NCI-H82 (cell line): ENCODE results near the gene LPXN.
A peak's percentile ranks its signal among the peaks of the same experiment; 100 is the strongest.

Experiments used
- DNase-seq: peaks from one replicate; lab custom pipeline; 2025; lab: John Stamatoyannopoulos, UW

Gene LPXN

DNA sequence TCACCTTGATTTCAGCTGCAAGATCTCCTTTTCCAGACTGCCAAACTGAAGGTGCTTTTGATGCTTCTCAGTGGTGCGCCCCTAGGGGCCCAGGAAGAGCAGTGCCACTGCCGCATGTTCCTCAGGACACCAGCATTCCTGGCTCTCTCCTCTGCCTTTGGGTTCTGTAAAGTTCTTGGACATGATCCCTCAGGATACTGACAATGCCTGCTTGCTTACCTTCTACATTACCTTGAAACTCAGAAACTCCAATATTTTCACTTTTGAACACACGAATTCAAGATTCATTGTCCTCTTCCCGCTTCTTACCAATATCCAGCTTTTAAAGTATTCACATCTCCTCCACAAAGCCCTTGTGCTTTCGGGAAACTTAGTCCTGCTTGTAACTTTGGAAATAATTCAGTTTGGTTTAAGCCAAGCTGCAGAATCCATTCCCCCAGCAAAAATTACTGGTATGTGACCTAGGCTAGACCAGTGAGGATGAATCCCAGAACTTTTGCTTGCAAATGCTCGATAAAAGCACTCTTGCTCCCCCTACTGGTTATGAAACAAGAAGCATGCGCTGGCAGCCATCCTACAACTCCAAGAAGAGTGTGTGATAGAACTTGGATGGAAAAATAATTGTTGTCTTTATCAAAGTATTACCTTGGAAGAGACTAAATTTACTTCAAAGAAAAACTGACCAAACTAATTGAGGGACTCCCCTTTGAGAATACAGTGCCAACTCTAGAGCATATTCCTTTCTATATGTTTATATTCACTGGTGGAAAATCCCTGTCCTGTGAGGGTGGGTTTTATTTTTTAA, 51.2 kb downstream of the LPXN start:
- DNase-seq = peak; percentile 72

DNA sequence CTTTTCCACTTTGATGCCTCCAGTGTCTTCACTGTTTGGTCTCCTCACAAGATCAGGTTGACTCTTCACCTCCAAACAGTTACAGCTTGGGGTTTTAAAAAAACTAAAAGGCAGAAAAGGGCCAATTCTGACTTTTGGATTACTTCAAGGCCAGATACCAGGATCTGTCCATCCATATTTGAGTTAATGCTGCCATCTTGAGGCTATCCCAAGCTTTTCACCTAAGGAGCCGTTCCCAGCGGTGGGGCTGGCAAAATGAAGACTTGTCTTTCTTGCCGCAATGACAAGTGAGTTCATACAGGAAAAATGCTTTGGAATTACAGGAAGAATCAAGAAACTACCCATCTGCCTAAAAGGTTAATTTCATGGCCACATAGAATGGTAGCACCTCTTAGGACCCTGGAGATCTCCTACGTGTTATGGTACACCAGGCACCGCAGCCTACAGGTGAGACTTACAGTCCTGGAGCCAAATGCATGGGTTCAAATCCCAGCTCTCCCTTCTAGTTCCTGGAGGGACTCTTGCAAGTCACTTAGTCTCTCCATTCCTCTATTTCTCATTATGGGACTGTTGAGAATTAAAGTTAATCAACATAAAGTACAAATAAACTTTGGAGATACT, 61.8 kb downstream of the LPXN start:
- DNase-seq = peak; percentile 58

DNA sequence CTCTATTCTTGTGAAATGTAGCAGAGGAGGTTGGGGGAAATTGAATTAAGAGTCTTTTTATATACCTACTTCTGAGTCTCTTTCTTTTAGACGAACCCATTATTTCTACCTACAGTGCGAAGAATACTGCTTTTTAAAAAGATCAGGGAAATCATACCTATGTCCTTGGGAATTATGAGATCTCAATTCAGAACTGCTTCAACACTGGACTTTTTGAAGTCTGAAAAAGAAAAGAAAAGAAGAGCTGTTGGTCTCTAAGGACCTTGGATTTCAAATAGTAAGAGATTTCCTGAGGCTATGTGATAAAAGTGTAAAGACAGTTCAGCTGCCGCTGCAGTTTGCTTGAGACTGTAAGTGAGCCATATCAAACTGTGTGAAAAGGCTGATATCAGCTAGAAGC, 64.0 kb downstream of the LPXN start:
- DNase-seq = no peak

DNA sequence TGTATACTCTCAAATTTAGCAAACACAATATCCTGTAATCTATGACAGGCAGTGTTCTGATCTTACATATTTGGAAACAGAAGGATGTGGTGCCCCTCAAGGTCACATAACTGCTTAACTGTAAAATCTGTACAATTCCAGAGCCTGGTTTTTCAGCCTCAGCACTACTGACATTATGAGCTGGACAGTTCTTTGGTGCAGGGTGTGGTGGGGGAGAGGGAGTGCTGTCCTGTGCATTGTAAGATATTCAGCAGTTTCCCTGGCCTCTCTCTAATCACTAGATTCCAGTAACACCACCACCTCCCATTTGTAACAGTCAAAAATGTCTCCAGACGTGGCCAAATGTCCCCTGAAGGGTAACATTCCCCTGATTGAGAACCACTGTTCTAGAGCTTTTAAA, 65.9 kb downstream of the LPXN start:
- no peak for DNase-seq

DNA sequence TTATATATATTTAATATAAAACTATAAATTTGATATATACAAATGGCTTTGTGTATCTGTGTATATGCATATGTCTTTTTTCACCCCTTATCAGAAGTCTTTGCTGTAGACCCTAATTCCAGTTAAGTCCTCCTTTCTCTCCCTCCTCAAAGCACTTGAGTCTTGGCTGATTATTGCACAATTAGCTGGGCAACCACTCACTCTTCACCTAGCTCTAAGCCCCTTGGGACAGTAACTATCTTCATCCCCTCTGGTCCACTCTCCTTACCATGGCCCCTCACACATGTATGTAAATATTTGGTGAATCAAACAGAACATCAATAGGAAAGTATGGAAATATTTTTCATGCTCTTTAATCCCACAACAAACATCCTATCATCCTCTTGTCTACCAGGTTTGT, 66.8 kb downstream of the LPXN start:
- no peak for DNase-seq

DNA sequence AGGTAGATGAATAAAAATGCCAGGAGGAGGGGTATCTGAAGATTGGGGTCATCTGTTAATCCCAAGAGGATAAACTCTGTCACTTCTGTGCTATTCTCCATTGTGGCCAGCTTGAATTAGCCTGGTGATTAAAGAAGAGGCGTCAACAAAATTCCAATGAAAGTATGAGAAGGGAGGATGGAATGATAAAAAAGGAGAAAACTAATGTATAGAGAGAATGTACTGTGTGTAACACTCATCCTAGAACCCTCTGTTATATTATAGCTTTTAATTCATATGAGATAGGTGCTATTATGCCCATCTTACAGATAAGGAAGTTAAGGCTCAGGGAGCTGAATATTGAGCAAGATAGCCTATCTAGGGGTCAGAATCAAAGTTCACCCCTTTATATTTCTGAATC, 67.7 kb downstream of the LPXN start, which contains the start of gene OR5B21:
Gene OR5B21, minus strand, starts transcription at position 101 of the 400 bp plus-strand sequence. Its CDS starts 0 bp downstream, at position 101.
- no peak for DNase-seq

DNA sequence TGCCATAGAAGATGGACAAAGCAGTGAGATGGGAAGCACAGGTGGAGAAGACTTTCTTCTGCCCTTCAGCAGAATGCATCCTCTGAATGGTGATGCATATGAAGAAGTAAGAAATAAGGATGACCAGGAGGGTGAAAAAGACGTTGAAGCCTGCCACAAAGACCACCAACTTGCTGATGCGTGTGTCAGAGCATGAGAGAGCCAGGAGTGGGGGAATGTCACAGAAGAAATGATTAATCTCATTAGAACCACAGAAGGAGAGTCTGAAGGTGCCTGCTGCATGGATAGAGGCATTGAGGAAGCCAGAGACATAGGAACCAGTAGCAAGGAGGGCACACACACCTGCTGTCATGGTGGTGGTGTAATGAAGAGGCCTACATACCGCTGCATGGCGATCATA, 68.3 kb downstream of the LPXN start:
- no peak for DNase-seq

DNA sequence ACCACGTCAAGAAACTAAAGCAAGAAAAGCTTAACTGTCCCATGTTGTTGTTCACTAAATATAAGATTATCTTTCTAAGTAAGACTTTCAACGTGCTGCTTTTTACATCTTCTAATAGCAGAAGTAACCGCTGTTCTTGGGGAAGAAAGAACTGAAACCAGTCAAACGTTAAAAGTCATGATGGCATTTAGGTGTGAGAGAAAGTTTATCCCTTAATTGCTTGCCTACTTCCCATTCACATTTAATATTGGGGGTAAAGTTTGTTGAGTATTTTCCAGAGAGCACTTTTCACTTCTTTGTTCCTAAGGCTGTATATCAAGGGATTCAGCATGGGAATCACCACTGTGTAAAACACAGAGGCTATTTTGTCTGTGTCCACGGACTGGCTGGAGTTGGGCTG, 68.7 kb downstream of the LPXN start:
- DNase-seq = no peak

DNA sequence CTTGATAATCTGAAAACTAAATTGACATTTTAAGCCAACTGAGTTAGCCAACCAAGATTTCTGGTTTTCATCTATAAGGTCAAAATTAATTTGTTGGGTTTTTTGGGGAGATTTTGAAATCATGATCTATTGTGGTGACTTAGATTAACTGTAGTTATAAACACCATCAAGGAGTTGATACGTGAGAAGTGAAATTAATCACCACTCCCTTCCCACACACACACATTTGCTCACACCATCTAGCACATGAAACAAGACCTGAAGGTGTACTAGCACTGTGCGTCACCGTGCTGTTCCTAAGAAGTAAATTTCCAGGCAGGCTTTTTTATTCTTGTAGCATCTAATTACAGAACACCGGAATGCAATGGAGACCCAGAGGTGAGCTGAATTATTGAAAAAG, 69.8 kb downstream of the LPXN start:
- DNase-seq = no peak

DNA sequence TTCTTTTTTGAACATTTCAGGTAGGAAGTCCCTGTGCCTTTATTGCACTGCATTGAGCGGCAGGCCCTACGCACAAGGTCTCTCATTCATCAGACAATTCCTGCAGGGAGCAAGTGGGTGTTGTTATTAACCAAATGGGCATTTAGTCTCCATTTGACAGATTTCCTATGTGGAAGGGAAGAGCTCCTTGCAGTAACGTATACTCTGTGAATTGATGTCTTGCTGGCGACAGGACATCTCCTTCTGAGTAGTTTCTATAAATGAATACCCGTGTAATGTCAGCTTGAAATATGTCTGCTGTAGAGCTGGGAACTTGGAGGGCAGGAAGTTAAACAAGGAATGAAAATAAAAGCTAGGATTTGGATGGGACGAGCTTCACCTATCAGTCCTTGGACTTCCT, 71.4 kb downstream of the LPXN start:
- no peak for DNase-seq

DNA sequence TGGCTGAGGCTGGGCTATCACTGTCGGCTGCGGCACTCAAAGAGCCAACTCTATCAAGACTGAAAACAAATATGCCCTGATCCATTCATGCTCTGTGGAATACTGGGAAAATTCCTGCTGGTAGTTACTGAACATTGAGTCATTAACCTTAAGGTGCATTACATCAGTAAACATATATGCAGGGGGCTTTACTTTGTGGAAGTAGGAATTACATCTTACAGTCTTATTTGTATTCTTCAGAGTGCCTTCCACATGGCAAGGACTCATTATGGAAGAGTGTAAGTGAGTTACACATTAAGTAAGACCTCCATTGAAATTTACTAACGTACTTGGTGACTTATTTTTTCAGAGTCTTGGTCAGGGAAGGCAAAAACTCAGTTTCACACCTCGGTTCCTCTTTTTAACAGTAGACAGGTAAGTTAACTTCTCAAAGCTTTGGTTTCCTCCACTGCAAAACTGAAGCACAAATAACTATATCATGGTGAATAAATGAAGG, 72.2 kb downstream of the LPXN start:
- no peak for DNase-seq

DNA sequence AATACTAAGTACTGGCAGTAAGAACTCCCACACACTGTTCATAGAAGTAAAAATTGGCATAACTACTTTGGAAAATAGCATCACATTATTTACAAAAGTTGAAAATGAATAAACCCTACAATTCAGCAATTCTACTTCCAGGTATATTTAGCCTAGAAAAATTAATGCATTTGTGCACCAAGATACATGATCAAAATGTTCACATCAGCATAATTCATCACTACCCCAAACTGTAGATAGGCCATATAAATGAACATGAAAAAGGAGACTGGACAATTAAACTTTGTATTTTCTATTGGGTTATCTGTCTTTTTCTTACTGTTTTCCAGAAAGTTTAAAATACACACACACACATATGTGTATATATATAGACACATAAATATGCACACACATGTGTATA, 73.7 kb downstream of the LPXN start:
- no peak for DNase-seq

DNA sequence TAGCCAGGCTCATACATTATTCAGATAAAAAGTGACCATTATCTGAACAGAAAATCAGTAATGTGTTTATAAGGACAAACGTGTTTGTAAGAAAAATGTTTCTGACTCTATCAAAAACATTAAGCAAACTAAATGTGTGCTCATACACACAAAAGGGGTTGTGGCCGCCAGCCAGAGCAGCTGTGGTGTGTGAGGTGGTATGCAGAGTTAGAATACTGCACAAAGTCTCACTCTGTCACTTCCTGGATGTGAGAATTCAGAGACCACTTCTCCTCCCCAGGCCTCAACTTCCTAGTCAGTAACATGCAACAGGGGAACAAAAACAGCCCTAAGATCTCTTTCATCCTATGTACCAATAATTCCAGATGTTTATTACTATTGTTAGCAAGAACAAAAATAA, 77.2 kb downstream of the LPXN start:
- DNase-seq = no peak

DNA sequence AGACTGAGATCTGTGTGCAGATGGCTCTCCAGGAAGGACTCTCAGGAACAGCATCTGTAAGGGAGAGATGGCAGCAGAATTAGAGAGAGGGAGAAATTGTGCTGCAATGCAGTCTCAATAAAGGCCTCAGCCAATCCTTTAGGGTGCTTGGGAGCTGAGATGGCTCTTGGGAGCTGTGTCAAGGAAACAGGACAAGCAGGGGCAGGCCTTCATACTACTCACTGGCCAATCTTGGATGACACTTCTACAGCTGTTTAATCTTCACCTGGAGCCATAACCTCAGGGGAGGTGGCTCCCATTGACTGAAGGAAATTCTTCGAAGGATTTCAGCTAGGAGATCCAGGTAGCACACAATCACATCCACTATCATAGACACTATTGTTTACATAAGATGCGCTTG, 77.7 kb downstream of the LPXN start:
- no peak for DNase-seq

DNA sequence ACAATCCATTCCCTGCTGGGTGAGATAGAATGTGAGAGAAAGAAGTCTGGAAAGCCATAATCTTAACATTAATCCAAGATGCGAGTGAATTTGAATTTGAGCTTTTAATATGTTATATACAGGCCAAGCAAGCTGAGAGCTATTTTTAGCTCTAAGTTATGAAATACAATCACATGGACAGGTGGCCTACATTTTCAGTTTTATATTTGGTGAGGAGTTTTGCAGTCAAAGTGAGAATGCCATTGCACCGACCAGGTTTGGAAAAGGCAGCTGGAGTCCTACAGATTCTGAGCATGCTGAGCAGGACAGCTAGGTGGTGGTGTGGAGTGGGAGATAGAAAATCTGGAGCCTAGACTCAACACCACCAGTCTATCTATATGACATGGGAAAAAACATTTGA, 79.8 kb downstream of the LPXN start:
- DNase-seq = no peak

DNA sequence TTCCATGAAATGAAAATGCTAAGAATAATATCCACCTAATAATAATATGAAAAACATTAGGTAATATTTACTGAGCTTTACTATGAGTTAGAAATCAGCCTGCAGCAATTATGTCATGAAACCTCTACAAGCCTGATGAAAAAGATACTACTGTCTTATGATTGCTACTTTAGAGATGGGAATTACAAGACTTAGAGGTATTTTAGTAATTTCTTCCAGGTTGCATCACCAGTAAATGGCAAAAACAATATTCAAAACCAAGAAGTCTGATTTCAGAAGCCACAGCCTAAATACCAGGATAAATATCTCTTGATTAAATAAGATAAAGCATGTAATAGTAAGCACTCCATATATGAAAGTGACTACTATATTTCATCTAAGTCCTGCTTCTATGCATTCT, 81.6 kb downstream of the LPXN start:
- no peak for DNase-seq

DNA sequence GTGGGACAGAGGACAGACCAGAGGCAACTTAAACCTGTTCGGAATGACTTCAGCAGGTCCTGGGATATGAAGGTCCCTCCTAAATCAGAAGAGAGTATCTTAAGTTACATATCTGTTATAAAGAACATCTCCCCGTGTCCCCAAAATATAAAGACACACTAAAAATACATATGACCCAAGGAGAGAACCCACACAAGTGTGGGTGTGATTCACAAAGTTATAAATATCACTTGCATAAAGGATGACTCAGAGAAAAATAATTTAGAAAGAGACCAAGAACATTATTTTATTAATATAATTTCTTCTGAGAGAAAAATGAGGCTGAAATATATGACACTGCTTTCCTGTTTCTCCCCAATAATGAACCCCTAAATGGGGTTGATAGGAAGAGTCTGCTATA, 82.0 kb downstream of the LPXN start:
- DNase-seq = no peak

DNA sequence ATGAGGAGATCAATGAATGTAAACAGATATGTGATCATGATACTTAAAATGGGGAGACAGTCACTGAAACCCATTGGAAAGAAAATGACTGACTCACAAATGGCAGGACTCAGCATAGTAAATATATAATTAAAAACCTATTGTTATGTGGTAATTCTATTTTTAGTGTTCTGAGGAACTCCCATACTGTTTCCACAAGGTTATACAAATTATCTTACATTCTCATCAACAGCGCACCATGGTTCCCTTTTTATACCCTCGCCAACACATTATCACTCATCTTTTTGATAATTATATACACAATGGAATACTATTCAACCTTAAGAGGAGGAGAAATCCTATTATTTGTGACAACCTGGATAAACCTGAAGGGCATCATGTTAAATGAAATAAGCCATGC, 84.8 kb downstream of the LPXN start:
- DNase-seq = no peak

DNA sequence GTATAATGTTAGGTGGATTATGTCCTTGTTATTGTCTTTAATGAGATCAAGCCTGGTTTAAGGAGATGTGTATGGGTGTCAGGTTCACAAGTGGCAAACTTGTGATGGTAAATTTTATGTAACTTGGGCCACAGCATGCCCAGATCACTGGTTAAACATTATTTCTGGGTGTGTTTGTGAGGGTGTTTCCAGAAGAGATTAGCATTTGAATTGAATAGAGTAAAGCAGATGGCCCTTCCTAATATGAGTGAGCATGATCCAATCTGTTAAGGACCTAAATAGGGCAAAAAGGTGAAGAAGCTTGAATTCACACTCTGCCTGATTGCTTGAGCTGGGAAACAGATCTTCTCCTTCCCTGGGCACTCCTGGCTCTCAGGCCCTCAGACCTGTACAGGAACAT, 88.5 kb downstream of the LPXN start:
- peak; percentile 44 for DNase-seq

DNA sequence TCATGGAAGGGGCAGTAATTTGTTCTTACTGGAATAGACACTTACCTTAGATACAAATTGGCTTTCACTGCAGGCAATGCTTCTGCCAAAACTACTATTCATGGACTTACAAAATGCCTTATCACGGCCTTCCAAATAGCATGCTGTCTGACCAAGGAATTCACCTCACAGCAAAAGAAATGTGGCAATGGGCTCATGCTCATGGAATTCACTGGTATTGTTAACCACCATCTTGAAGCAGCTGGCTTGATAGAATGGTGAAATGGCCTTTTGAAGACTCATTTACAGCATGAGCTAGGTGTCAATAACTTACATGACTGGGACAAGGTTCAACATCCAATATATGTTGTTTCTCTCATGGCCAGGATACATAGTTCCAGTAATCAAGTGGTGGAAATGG, 89.7 kb downstream of the LPXN start:
- DNase-seq = no peak
